Erythroblast (primary cell): ENCODE data around the gene HHIP.

Experiments used
- GATA1 ChIP-seq: IDR thresholded peaks from 2 replicates; pipeline ENCODE4 v1.6.1; 2011; ENCODE audit warnings: low read depth, mild to moderate bottlenecking, control low read depth, low read length, moderate library complexity
- POLR2A ChIP-seq: IDR thresholded peaks from 2 replicates; pipeline ENCODE4 v1.6.1; 2011; ENCODE audit warnings: mild to moderate bottlenecking, low read length

DNA sequence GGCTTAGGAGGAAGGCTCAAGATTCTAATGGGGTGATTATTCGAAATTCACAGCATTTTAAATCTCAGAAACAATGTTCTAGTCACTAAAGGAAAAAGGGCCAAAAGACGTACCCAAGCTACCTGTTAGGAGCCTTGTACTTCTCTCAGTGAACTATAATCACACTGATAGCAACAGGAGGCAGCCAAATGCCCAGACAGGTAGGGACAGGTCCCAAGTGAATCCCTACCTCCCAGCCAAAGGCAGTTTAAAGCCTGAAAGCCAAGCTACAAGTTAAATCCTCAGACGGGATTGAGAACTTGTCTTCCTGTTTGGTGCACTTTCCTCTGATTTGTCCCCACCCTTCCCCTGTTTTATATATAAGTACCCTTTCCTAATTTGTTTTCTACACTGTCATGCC is 24.3 kb upstream of the HHIP start:
- TF ChIP-seq POLR2A: no peak
- TF ChIP-seq GATA1: no peak
